GM23248 (cell line): ENCODE data around the gene TAPT1. TPM values are rescaled to one million over a fixed set of nuclear protein-coding genes. Genes with fewer than 3 reads are reported as not detected.

ENCODE experiments used
- DNase-seq: peaks from one replicate; pipeline ENCODE4 v3.0.0-alpha.2; 2015
- H2AFZ ChIP-seq: fragments of 200-600 bp; sonication (generic); 2 replicates; pipeline ENCODE4 v1.6.1; 2016; ENCODE audit warnings: antibody characterized with exemption
- H3F3A ChIP-seq: fragments of 200-600 bp; sonication (generic); 2 replicates; pipeline ENCODE4 v1.6.1; 2016; ENCODE audit warnings: mild to moderate bottlenecking, antibody characterized with exemption, mixed run types; ENCODE audit not compliant: insufficient read depth
- H3K27ac ChIP-seq: fragments of 200-600 bp; sonication (generic); 2 replicates; pipeline ENCODE4 v1.5.1; 2016; ENCODE audit warnings: mild to moderate bottlenecking
- H3K27me3 ChIP-seq: fragments of 200-600 bp; sonication (generic); replicated peaks from 2 replicates; pipeline ENCODE4 v1.6.1; 2016; ENCODE audit warnings: mild to moderate bottlenecking; ENCODE audit not compliant: insufficient read depth
- H3K36me3 ChIP-seq: fragments of 200-600 bp; sonication (generic); 2 replicates; pipeline ENCODE4 v1.6.1; 2016; ENCODE audit warnings: low read depth, mild to moderate bottlenecking
- H3K4me1 ChIP-seq: fragments of 200-600 bp; sonication (generic); 2 replicates; pipeline ENCODE4 v1.6.1; 2016; ENCODE audit warnings: mild to moderate bottlenecking; ENCODE audit not compliant: insufficient read depth
- H3K4me2 ChIP-seq: fragments of 200-600 bp; sonication (generic); one replicate; pipeline ENCODE4 v1.6.1; 2016; ENCODE audit warnings: mild to moderate bottlenecking; ENCODE audit not compliant: unreplicated experiment
- H3K4me3 ChIP-seq: fragments of 200-600 bp; sonication (generic); 2 replicates; pipeline ENCODE4 v1.5.1; 2016; ENCODE audit warnings: mild to moderate bottlenecking
- H3K79me2 ChIP-seq: fragments of 200-600 bp; sonication (generic); 2 replicates; pipeline ENCODE4 v1.6.1; 2016; ENCODE audit warnings: mild to moderate bottlenecking; ENCODE audit not compliant: insufficient read depth
- H3K9ac ChIP-seq: fragments of 200-600 bp; sonication (generic); 2 replicates; pipeline ENCODE4 v1.6.1; 2016; ENCODE audit warnings: mild to moderate bottlenecking
- H3K9me2 ChIP-seq: fragments of 200-600 bp; sonication (generic); 2 replicates; pipeline ENCODE4 v1.6.1; 2016; ENCODE audit warnings: mixed run types, mild to moderate bottlenecking, moderate library complexity; ENCODE audit not compliant: insufficient read depth
- H3K9me3 ChIP-seq: fragments of 200-600 bp; sonication (generic); one replicate; pipeline ENCODE4 v1.6.1; 2017; ENCODE audit warnings: low read depth
- H4K20me1 ChIP-seq: fragments of 200-600 bp; sonication (generic); 2 replicates; pipeline ENCODE4 v1.6.0; 2016; ENCODE audit not compliant: insufficient read depth
- EZH2 ChIP-seq: fragments of 200-600 bp; sonication (generic); IDR thresholded peaks from 2 replicates; pipeline ENCODE4 v1.6.1; 2018; ENCODE audit warnings: antibody characterized with exemption, mild to moderate bottlenecking; ENCODE audit not compliant: insufficient read depth, poor library complexity, severe bottlenecking
- EZH2phosphoT487 ChIP-seq: fragments of 200-600 bp; sonication (generic); IDR thresholded peaks from 2 replicates; pipeline ENCODE4 v1.6.1; 2018; ENCODE audit warnings: antibody characterized with exemption, moderate library complexity, mild to moderate bottlenecking, low read depth; ENCODE audit not compliant: insufficient read depth
- WGBS, 2 experiments: methylation state at CpG; one replicate each; pipeline ENCODE4 v1.1.6; 2015 to 2017; ENCODE audit warnings: low lambda C conversion rate in 2 of 2, low coverage in 1 of 2; ENCODE audit errors: missing lambda C conversion rate in 2 of 2; 5-methylcytosine and 5-hydroxymethylcytosine counted together
- in situ Hi-C: fragments of 300-500 bp; cut with MboI; formaldehyde crosslinking; loops from 2 replicates; pipeline ENCODE4 v1.15.0; 2020
- polyA plus RNA-seq: library from polyadenylated mRNA; unstranded; fragments of >200 nt; fragmentation: Nextera tagmentation; extraction: Ambion mirVana; gene quantifications from 2 replicates; pipeline ENCODE4 v1.2.1, GENCODE V29; 2016
- total RNA-seq: library from RNA; depleted of rRNA; stranded (reverse); fragments of >200 nt; shearing (Covaris generic); gene quantifications from 2 replicates; pipeline ENCODE4 v1.2.3, GENCODE V29; 2014

The TAPT1 gene
- total and polyA plus RNA-seq, 2 experiments from 2014 or later, result 7.8 to 13.2 TPM

DNA sequence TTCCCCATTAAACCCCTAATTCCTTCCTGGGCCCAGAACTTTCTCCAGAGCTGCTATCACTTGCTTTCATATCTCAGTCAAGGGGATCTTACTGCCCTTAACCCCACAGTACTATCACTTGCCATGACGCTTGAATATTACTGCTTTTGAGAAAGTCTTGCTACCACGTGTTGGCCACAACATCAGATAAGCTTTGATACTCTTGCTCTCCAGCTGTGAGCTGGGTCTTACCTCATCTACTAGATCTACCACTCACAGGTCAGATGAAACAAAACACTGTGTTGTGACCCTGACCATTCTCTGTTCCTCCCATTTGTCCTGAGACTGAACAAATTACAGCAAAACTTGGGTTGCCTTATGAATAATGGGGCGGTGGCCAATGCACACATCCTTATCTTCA lies 12.1 kb upstream of the TAPT1 start:
- TF ChIP-seq EZH2phosphoT487 (no peak), EZH2 (no peak)
- no peak overlapping the region for H3K9ac ChIP-seq
- H3K27me3 ChIP-seq, result no peaks in the 10 kb centered on the region
- no peaks in the 10 kb centered on the region for H3K9me3 ChIP-seq
- H3K27ac ChIP-seq, result no peak overlapping the region
- no peak overlapping the region for H3K4me3 ChIP-seq
- no peaks in the 10 kb centered on the region for H3K36me3 ChIP-seq
- H3K4me1 ChIP-seq, result no peaks in the 10 kb centered on the region
- H4K20me1 ChIP-seq, result no peaks in the 10 kb centered on the region
- H3F3A ChIP-seq, result no peaks in the 10 kb centered on the region
- H3K9me2 ChIP-seq, result no peaks in the 10 kb centered on the region
- H3K4me2 ChIP-seq, result no peak overlapping the region
- no peaks in the 10 kb centered on the region for H3K79me2 ChIP-seq
- DNase-seq, result no peak
- in situ Hi-C loops, result no loop called here
- no peak overlapping the region for H2AFZ ChIP-seq
- 88 to 89% methylated on average over 3 of the region's 3 CpGs for WGBS, 2 experiments

- Histone ChIP-seq H3K4me1 (no peaks in the 10 kb centered on the region), H3K27ac (no peak overlapping the region), H3K9me3 (no peaks in the 10 kb centered on the region), H3K4me3 (no peak overlapping the region), H3K79me2 (no peaks in the 10 kb centered on the region), H3K27me3 (no peaks in the 10 kb centered on the region), H2AFZ (no peak overlapping the region), H3K9ac (no peak overlapping the region), H3K9me2 (no peaks in the 10 kb centered on the region), H3K36me3 (no peaks in the 10 kb centered on the region), H3K4me2 (no peak overlapping the region), H3F3A (no peaks in the 10 kb centered on the region), H4K20me1 (no peaks in the 10 kb centered on the region)
- no peak for TF ChIP-seq EZH2phosphoT487
- no peak for TF ChIP-seq EZH2
- WGBS, 2 experiments, result 87 to 94% methylated on average over 7 of the region's 7 CpGs
- no peak for DNase-seq
- in situ Hi-C loops, result no loop called here
These were observed 11.4 kb upstream of the TAPT1 start for GRCh38 chr4:16237715-16238114.

- Histone ChIP-seq H4K20me1 (no peaks in the 10 kb centered on the region), H3K9me3 (no peaks in the 10 kb centered on the region), H3F3A (no peaks in the 10 kb centered on the region), H3K36me3 (no peaks in the 10 kb centered on the region), H2AFZ (no peak overlapping the region), H3K4me2 (no peak overlapping the region), H3K4me3 (no peak overlapping the region), H3K79me2 (no peaks in the 10 kb centered on the region), H3K9me2 (no peaks in the 10 kb centered on the region), H3K9ac (no peak overlapping the region), H3K4me1 (peaks cover 11% of the 10 kb centered on the region), H3K27ac (no peak overlapping the region), H3K27me3 (no peaks in the 10 kb centered on the region)
- no peak for DNase-seq
- in situ Hi-C loops, result no loop called here
- WGBS, 2 experiments, result 90 to 91% methylated on average over 5 of the region's 5 CpGs
- TF ChIP-seq EZH2 (no peak), EZH2phosphoT487 (no peak)
These were observed 10.2 kb upstream of the TAPT1 start for GRCh38 chr4:16236402-16237023.

DNA sequence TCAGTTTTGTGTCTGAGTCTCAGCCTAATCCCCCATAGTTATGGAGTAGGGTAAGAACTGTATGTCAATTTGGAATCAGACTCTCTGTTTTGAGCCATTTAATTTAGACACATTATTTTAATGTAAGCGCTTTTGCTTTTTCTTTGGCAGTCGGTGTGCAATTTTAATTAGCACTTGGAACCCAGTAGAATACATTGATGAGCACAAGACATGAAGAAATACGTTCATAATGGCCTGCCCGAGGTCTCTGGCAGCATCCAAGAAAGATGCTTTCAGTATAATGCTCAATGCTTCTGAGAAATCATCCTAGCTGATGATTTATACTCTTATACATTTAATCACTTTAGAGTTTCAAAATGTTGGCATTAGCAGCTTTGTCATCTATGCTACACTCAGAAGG lies 8.9 kb upstream of the TAPT1 start:
- H3K36me3 ChIP-seq, result no peaks in the 10 kb centered on the region
- no peak overlapping the region for H3K27ac ChIP-seq
- no peak for DNase-seq
- H3K9me2 ChIP-seq, result no peaks in the 10 kb centered on the region
- no peak overlapping the region for H2AFZ ChIP-seq
- no peak overlapping the region for H3K4me2 ChIP-seq
- peaks cover 16% of the 10 kb centered on the region for H3K4me1 ChIP-seq
- 35 to 42% methylated on average over 4 of the region's 4 CpGs for WGBS, 2 experiments
- no peaks in the 10 kb centered on the region for H3K9me3 ChIP-seq
- no peaks in the 10 kb centered on the region for H3F3A ChIP-seq
- no peak overlapping the region for H3K9ac ChIP-seq
- no peaks in the 10 kb centered on the region for H4K20me1 ChIP-seq
- TF ChIP-seq EZH2phosphoT487, result no peak
- no peak for TF ChIP-seq EZH2
- in situ Hi-C loops, result no loop called here
- no peaks in the 10 kb centered on the region for H3K27me3 ChIP-seq
- H3K79me2 ChIP-seq, result no peaks in the 10 kb centered on the region
- H3K4me3 ChIP-seq, result no peak overlapping the region
